H9 (cell line): ENCODE data around the gene LRRC36. TPM values are rescaled to one million over a fixed set of nuclear protein-coding genes. Genes with fewer than 3 reads are reported as not detected.

ENCODE experiments used
- DNase-seq: peaks from one replicate; pipeline ENCODE4 v3.0.0-alpha.2; 2017
- H2AFZ ChIP-seq: one replicate; pipeline ENCODE4 v1.6.1; 2013; ENCODE audit warnings: mild to moderate bottlenecking, low read length, control low read depth, moderate library complexity
- H2AK5ac ChIP-seq: 2 replicates; pipeline ENCODE4 v1.6.1; 2013; ENCODE audit warnings: low read length, control low read depth, mixed read lengths; ENCODE audit not compliant: insufficient read length
- H2BK120ac ChIP-seq: one replicate; pipeline ENCODE4 v1.6.1; 2013; ENCODE audit warnings: low read depth, mild to moderate bottlenecking, low read length, control low read depth, inconsistent platforms; ENCODE audit not compliant: poor library complexity, severe bottlenecking
- H2BK12ac ChIP-seq: 2 replicates; pipeline ENCODE4 v1.6.1; 2013; ENCODE audit warnings: low read length, control low read depth, mixed read lengths, low read depth; ENCODE audit not compliant: insufficient read length
- H2BK15ac ChIP-seq: 2 replicates; pipeline ENCODE4 v1.6.1; 2013; ENCODE audit warnings: low read depth, low read length, control low read depth
- H2BK20ac ChIP-seq: one replicate; pipeline ENCODE4 v1.6.1; 2013; ENCODE audit warnings: low read depth, mild to moderate bottlenecking, low read length, control low read depth, inconsistent platforms; ENCODE audit not compliant: poor library complexity, severe bottlenecking
- H2BK5ac ChIP-seq: 2 replicates; pipeline ENCODE4 v1.6.1; 2013; ENCODE audit warnings: low read length, control low read depth, mixed read lengths; ENCODE audit not compliant: insufficient read length
- H3K14ac ChIP-seq: 2 replicates; pipeline ENCODE4 v1.6.1; 2013; ENCODE audit warnings: low read length, control low read depth; ENCODE audit not compliant: insufficient read depth
- H3K18ac ChIP-seq: 2 replicates; pipeline ENCODE4 v1.6.1; 2013; ENCODE audit warnings: low read depth, mild to moderate bottlenecking, mixed read lengths, low read length, control low read depth; ENCODE audit not compliant: insufficient read length
- H3K23ac ChIP-seq: 2 replicates; pipeline ENCODE4 v1.6.1; 2013; ENCODE audit warnings: low read length, control low read depth, mixed read lengths, low read depth; ENCODE audit not compliant: insufficient read length
- H3K23me2 ChIP-seq: 2 replicates; pipeline ENCODE4 v1.6.1; 2013; ENCODE audit warnings: low read depth, mild to moderate bottlenecking, mixed read lengths, low read length, control low read depth; ENCODE audit not compliant: insufficient read length, poor library complexity, severe bottlenecking
- H3K27ac ChIP-seq: 2 replicates; pipeline ENCODE4 v1.5.1; 2013; ENCODE audit warnings: low read length, control low read depth, mixed read lengths, low read depth; ENCODE audit not compliant: insufficient read length
- H3K27me3 ChIP-seq: 2 replicates; pipeline ENCODE4 v1.6.1; 2013; ENCODE audit warnings: low read length, control low read depth, inconsistent platforms; ENCODE audit not compliant: insufficient read depth
- H3K4ac ChIP-seq: 2 replicates; pipeline ENCODE4 v1.6.1; 2013; ENCODE audit warnings: low read depth, mild to moderate bottlenecking, control low read depth, inconsistent platforms, low read length, moderate library complexity
- H3K4me1 ChIP-seq: 2 replicates; pipeline ENCODE4 v1.6.1; 2013; ENCODE audit warnings: low read length, control low read depth, inconsistent platforms; ENCODE audit not compliant: insufficient read depth
- H3K4me2 ChIP-seq: 2 replicates; pipeline ENCODE4 v1.6.1; 2013; ENCODE audit warnings: low read length, control low read depth, mixed read lengths; ENCODE audit not compliant: insufficient read length, insufficient read depth
- H3K56ac ChIP-seq: 2 replicates; pipeline ENCODE4 v1.6.1; 2013; ENCODE audit warnings: low read depth, mild to moderate bottlenecking, mixed read lengths, low read length, control low read depth; ENCODE audit not compliant: insufficient read length
- H3K79me1 ChIP-seq: 2 replicates; pipeline ENCODE4 v1.6.1; 2013; ENCODE audit warnings: low read depth, mild to moderate bottlenecking, moderate library complexity, low read length, control low read depth, inconsistent platforms; ENCODE audit not compliant: insufficient read depth, poor library complexity, severe bottlenecking
- H3K79me2 ChIP-seq: 2 replicates; pipeline ENCODE4 v1.6.1; 2013; ENCODE audit warnings: low read length, control low read depth, inconsistent platforms; ENCODE audit not compliant: insufficient read depth
- H3K9ac ChIP-seq: 2 replicates; pipeline ENCODE4 v1.6.1; 2013; ENCODE audit warnings: low read length, control low read depth, mixed read lengths; ENCODE audit not compliant: insufficient read length; ENCODE audit errors: extremely low read depth
- H3K9me3 ChIP-seq: one replicate; pipeline ENCODE4 v1.6.1; 2013; ENCODE audit warnings: low read depth, low read length, inconsistent platforms; ENCODE audit not compliant: control insufficient read depth
- H3T11ph ChIP-seq: one replicate; pipeline ENCODE4 v1.6.1; 2013; ENCODE audit warnings: mild to moderate bottlenecking, low read length, control low read depth, inconsistent platforms
- H4K20me1 ChIP-seq: one replicate; pipeline ENCODE4 v1.6.1; 2013; ENCODE audit not compliant: control insufficient read depth, insufficient read length, insufficient read depth
- H4K5ac ChIP-seq: 2 replicates; pipeline ENCODE4 v1.6.1; 2013; ENCODE audit warnings: low read depth, mild to moderate bottlenecking, mixed read lengths, low read length, control low read depth; ENCODE audit not compliant: insufficient read length
- H4K8ac ChIP-seq: replicated peaks from 2 replicates; pipeline ENCODE4 v1.6.1; 2013; ENCODE audit warnings: low read length, control low read depth, mixed read lengths, low read depth; ENCODE audit not compliant: insufficient read length
- H4K91ac ChIP-seq: 2 replicates; pipeline ENCODE4 v1.6.1; 2013; ENCODE audit warnings: low read depth, mild to moderate bottlenecking, moderate library complexity, mixed read lengths, low read length, control low read depth; ENCODE audit not compliant: insufficient read length
- H3K27ac Mint-ChIP-seq, 3 experiments: 2 replicates in 2 of 3; 3 replicates in 1 of 3; pipeline ENCODE4 v1.8.0; 2020 to 2021; ENCODE audit warnings: mixed read lengths in 3 of 3, mild to moderate bottlenecking in 1 of 3, moderate library complexity in 1 of 3
- H3K27me3 Mint-ChIP-seq: 2 replicates; pipeline ENCODE4 v1.8.0; 2021; ENCODE audit warnings: low read depth, mild to moderate bottlenecking, moderate library complexity, mixed read lengths
- H3K36me3 Mint-ChIP-seq, 3 experiments: 2 replicates in 2 of 3; 3 replicates in 1 of 3; pipeline ENCODE4 v1.8.0; 2020 to 2021; ENCODE audit warnings: low read depth in 3 of 3, mixed read lengths in 3 of 3; ENCODE audit not compliant: insufficient read depth in 1 of 3
- H3K4me1 Mint-ChIP-seq, 2 experiments: 2 replicates each; pipeline ENCODE4 v1.8.0; 2020; ENCODE audit warnings: mixed read lengths in 2 of 2
- H3K4me3 Mint-ChIP-seq, 2 experiments: 2 replicates in 1 of 2; 3 replicates in 1 of 2; pipeline ENCODE4 v1.8.0; 2020 to 2021; ENCODE audit warnings: mild to moderate bottlenecking in 2 of 2, mixed read lengths in 2 of 2, moderate library complexity in 1 of 2
- H3K9me3 Mint-ChIP-seq, 2 experiments: 2 replicates in 1 of 2; 3 replicates in 1 of 2; pipeline ENCODE4 v1.8.0; 2020; ENCODE audit warnings: mild to moderate bottlenecking in 2 of 2, mixed read lengths in 2 of 2, moderate library complexity in 1 of 2
- CTCF ChIP-seq: fragments of 200-600 bp; sonication (generic); conservative IDR thresholded peaks from 3 replicates; pipeline ENCODE4 v1.8.0; 2021; ENCODE audit warnings: antibody characterized with exemption, mild to moderate bottlenecking
- WGBS: extraction: QIAGEN DNeasy Blood & Tissue Kit; methylation state at CpG from one replicate; pipeline ENCODE4 v1.1.7; 2013; ENCODE audit warnings: missing lambda C conversion rate, low lambda C conversion rate, mixed read lengths; ENCODE audit not compliant: insufficient read length; ENCODE audit errors: extremely low coverage; 5-methylcytosine and 5-hydroxymethylcytosine counted together
- total RNA-seq: library from RNA; stranded (reverse); gene quantifications from 2 replicates; pipeline ENCODE4 v1.2.1, GENCODE V29; 2021

Gene LRRC36
- total RNA-seq, 1 experiment from 2014 or later = not detected

DNA sequence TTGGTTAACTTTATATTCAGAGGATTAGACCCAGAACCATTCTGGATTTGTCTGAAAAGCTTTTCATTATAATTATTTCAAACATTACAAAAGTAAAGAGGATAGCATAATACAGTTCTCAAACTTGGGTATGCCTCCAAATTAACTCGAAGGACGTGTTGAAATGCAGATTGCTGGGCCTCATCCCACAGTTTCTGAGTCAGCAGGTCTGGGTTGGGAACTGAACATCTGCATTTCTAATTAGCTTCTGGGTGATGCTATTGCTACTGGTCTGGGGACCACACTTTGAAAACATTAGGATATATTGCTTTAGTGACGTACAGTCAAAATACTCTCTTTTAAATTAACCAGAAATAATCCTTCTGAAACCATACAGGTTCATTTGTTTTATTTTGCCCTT lies 56.7 kb downstream of the LRRC36 start:
- H3K14ac ChIP-seq = no peak overlapping the region
- H2AFZ ChIP-seq = no peak overlapping the region
- H4K20me1 ChIP-seq = no peaks in the 10 kb centered on the region
- H2BK5ac ChIP-seq = no peak overlapping the region
- H2AK5ac ChIP-seq = no peak overlapping the region
- WGBS = no CpG with 5 or more reads among the region's 3 CpGs
- H2BK120ac ChIP-seq = no peak overlapping the region
- no peaks in the 10 kb centered on the region for H3K36me3 Mint-ChIP-seq
- no peak overlapping the region for H3K23ac ChIP-seq
- H3K4me1 ChIP-seq = peaks cover 4% of the 10 kb centered on the region; the same call in 1 of the 2 replicates
- no peak overlapping the region for H3K9ac ChIP-seq
- no peak overlapping the region for H4K91ac ChIP-seq
- H2BK12ac ChIP-seq = no peak overlapping the region
- no peak overlapping the region for H3K4me2 ChIP-seq
- no peaks in the 10 kb centered on the region for H3K27me3 ChIP-seq
- H3K23me2 ChIP-seq = no peaks in the 10 kb centered on the region
- no peaks in the 10 kb centered on the region for H3K79me1 ChIP-seq
- H2BK20ac ChIP-seq = no peak overlapping the region
- no peak overlapping the region for H3K27ac Mint-ChIP-seq
- peaks cover 18 to 23% of the 10 kb centered on the region in 2 experiments for H3K4me1 Mint-ChIP-seq
- H3K56ac ChIP-seq = no peak overlapping the region
- H3K4ac ChIP-seq = no peak overlapping the region
- H3T11ph ChIP-seq = no peak overlapping the region
- DNase-seq = no peak
- no peak overlapping the region for H4K8ac ChIP-seq
- peaks cover 30% of the 10 kb centered on the region for H3K27me3 Mint-ChIP-seq
- no peaks in the 10 kb centered on the region for H3K9me3 Mint-ChIP-seq
- TF ChIP-seq CTCF = no peak
- H3K27ac ChIP-seq = no peak overlapping the region
- no peak overlapping the region for H4K5ac ChIP-seq
- H3K9me3 ChIP-seq = no peaks in the 10 kb centered on the region
- H3K79me2 ChIP-seq = no peaks in the 10 kb centered on the region
- H3K4me3 Mint-ChIP-seq = no peak overlapping the region
- no peak overlapping the region for H2BK15ac ChIP-seq
- H3K18ac ChIP-seq = no peak overlapping the region
